CD4-positive, alpha-beta memory T cell (primary cell): Measurements from ENCODE around the gene UBE2I. TPM values are rescaled to one million over a fixed set of nuclear protein-coding genes. Genes with fewer than 3 reads are reported as not detected.

Experiments
- CTCF ChIA-PET: fragments of 350-600 bp; sonication (Branson Sonifier 250); formaldehyde crosslinking; loops from one replicate; lab custom pipeline; 2021; ENCODE audit warnings: inconsistent platforms; ENCODE audit not compliant: partially characterized antibody; lab: Charles Lee
- POLR2A ChIA-PET: fragments of 350-600 bp; sonication (Branson Sonifier 250); formaldehyde crosslinking; loops from one replicate; lab custom pipeline; 2021; ENCODE audit not compliant: partially characterized antibody; lab: Charles Lee
- DNase-seq, 5 donors: peaks; one replicate each; pipeline versions ENCODE4 v3.0.0 to v3.0.0-alpha.2; 2020 to 2022; ENCODE audit warnings: mixed read lengths in 1 of 5
- H3K27ac ChIP-seq: one replicate; pipeline ENCODE4 v1.7.0; 2013; ENCODE audit warnings: low read depth, low read length
- H3K27me3 ChIP-seq: 2 replicates; pipeline ENCODE4 v1.7.0; 2013; ENCODE audit warnings: mild to moderate bottlenecking, low read length, moderate library complexity; ENCODE audit not compliant: insufficient read depth
- H3K36me3 ChIP-seq: 2 replicates; pipeline ENCODE4 v1.7.0; 2013; ENCODE audit warnings: mild to moderate bottlenecking, low read length, moderate library complexity; ENCODE audit not compliant: insufficient read depth
- H3K4me1 ChIP-seq: 2 replicates; pipeline ENCODE4 v1.7.0; 2013; ENCODE audit warnings: mild to moderate bottlenecking, low read length, moderate library complexity; ENCODE audit not compliant: insufficient read depth
- H3K4me3 ChIP-seq, 2 donors: one replicate each; pipeline ENCODE4 v1.7.0; 2013; ENCODE audit warnings: low read length in 2 of 2, mild to moderate bottlenecking in 1 of 2
- H3K9me3 ChIP-seq, 2 donors: one replicate each; pipeline ENCODE4 v1.7.0; 2013; ENCODE audit warnings: low read length in 2 of 2, control low read depth in 1 of 2; ENCODE audit not compliant: control insufficient read depth in 1 of 2
- H3K27ac Mint-ChIP-seq, 7 donors: one replicate each; pipeline ENCODE4 v1.8.0; 2020 to 2021; ENCODE audit warnings: mixed read lengths in 7 of 7, mild to moderate bottlenecking in 6 of 7, inconsistent platforms in 3 of 7, moderate library complexity in 3 of 7
- H3K27me3 Mint-ChIP-seq, 2 donors: one replicate each; pipeline ENCODE4 v1.8.0; 2020 to 2021; ENCODE audit warnings: mixed read lengths in 2 of 2
- H3K36me3 Mint-ChIP-seq, 2 donors: one replicate each; pipeline ENCODE4 v1.8.0; 2020 to 2021; ENCODE audit warnings: mixed read lengths in 2 of 2, inconsistent platforms in 1 of 2, mild to moderate bottlenecking in 1 of 2
- H3K4me1 Mint-ChIP-seq, 4 donors: one replicate each; pipeline ENCODE4 v1.8.0; 2020 to 2021; ENCODE audit warnings: mixed read lengths in 4 of 4, mild to moderate bottlenecking in 1 of 4
- H3K4me3 Mint-ChIP-seq, 8 donors: one replicate each; pipeline ENCODE4 v1.8.0; 2020 to 2021; ENCODE audit warnings: mixed read lengths in 8 of 8, mild to moderate bottlenecking in 7 of 8, moderate library complexity in 6 of 8, inconsistent platforms in 3 of 8
- H3K9me3 Mint-ChIP-seq, 8 donors: one replicate each; pipeline ENCODE4 v1.8.0; 2020 to 2021; ENCODE audit warnings: mixed read lengths in 8 of 8, mild to moderate bottlenecking in 5 of 8, inconsistent platforms in 3 of 8, moderate library complexity in 1 of 8
- intact Hi-C: fragments of 100-400 bp; cut with micrococcal nuclease; formaldehyde crosslinking; loops from one replicate; pipeline ENCODE4 v1.15.1; 2023
- polyA plus RNA-seq, 2 donors: library from polyadenylated mRNA; unstranded; fragments of 300-500 nt; fragmentation: Illumina TruSeq; gene quantifications; one replicate each; pipeline ENCODE4 v1.2.3, GENCODE V29; 2021
- total RNA-seq, 2 experiments: library from RNA; stranded (reverse); gene quantifications; one replicate each; pipeline ENCODE4 v1.2.3, GENCODE V29; 2021

UBE2I gene
- total and polyA plus RNA-seq, 4 experiments from 2014 or later: 100 to 177 (median 138) TPM

DNA sequence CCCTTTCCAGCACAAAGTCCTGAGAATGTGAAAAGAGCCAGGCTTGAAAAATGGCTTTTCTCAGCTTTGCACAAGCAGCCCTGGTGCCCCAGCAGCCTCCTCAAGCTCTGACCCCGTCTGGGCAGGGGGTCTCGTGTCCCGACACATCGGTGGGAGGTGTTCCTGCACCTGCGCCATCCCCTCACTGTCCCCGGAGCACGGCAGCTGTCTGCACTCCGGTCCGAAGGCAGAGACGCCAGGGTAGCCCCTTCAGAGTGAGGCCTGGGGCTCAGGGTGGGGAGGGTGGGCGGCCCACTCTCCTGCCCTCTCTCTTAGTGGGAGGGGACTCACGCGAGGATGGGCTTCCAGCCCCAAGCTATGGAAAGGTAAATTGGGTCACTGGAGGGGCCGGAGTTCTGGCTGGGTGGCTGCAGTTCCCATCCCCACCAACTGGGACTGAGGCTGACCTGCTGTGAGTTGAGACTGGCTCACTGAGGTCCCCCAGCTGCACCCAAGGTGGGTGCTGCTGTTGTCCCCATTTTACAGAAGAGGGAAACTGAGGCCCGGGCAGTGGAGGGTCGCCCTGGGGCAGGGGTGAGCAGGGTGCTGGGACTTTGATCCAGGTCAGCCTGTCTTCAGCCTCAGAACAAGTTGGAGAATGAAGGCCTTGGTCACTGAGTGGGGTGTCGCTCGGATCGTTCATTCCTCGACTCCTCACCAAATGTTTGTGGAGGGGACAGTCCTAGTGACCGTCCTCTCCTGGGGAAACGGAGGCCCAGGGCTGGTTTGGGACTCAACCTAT, 21.7 kb downstream of the UBE2I start:
- peaks cover 0 to 1% (median 0%) of the 10 kb centered on the region in 8 donors for H3K9me3 Mint-ChIP-seq
- peaks cover 3 to 6% of the 10 kb centered on the region in 2 donors for H3K27me3 Mint-ChIP-seq
- H3K36me3 Mint-ChIP-seq: peaks cover 0 to 5% of the 10 kb centered on the region in 2 donors
- H3K4me1 Mint-ChIP-seq: peaks cover 10 to 26% (median 17%) of the 10 kb centered on the region in 4 donors
- ChIA-PET POLR2A (interaction anchor here (1.0 to 2.0 kb wide), 7 partner anchors 11 to 279 kb away, joined by 3 to 16 read pairs (median 4); partner anchors contain the start of genes GNPTG, TSR3, UBE2I and UQCC4), CTCF (interaction anchor here (0.8 kb wide), 1 partner anchor 29 kb away, joined by 3 read pairs; no protein-coding TSS in a partner anchor)
- Histone ChIP-seq H3K4me1 (peaks cover 33% of the 10 kb centered on the region), H3K27me3 (peaks cover 17% of the 10 kb centered on the region), H3K4me3 (peak overlapping the region in 1 of 2 donors; percentile 24), H3K36me3 (no peaks in the 10 kb centered on the region), H3K9me3 (no peaks in the 10 kb centered on the region), H3K27ac (no peak overlapping the region)
- intact Hi-C loops: no loop called here
- H3K4me3 Mint-ChIP-seq: peak overlapping the region; percentile 60 to 90 (median 82)
- no peak for DNase-seq
- peak overlapping the region; percentile 68 to 90 (median 78) for H3K27ac Mint-ChIP-seq

DNA sequence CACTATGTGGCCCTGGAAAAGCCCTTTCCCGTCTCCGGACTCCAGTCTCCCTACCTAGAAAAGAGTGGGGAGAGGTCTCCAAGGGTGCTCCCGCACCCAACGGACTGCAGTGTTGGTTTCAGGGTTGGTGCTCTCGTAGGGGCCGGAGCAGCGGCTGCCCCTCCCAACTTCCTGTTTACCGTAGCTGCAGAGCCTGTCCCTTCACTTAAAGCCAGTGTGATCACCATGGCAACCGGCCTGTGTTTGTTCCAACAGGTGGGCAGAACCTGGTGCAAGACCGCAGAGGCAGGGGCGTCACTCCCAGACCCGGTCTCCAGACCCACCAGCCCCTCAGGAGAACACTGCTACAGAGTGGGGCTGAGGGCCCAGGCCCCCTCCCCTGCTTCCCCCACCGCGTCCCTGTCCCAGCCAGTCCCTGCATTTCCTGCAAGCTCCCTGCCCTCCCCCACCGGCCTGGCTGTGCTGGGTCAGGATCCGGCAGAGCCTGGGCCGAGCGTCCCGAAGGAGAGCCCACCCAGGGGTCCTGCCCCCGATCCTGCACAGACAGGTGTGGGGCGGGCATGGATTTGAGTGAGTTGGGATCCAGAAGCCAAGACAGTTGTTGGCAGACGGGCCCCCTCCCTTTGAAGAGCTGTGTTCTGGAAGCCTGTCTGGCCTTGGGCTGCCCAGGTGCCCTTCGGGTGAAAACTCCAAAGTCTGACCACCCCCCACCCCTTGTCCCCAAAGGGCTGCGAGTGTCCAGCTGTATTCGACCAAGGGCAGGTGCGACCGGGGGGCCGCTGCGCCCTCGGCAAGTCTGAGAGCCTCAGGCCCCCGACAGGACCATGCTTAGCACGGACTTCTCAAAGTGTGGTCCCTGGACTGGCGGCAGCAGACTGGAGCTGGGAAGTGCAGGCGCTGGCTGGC, 22.5 kb downstream of the UBE2I start:
- H3K36me3 ChIP-seq: no peaks in the 10 kb centered on the region
- H3K27ac ChIP-seq: peak overlapping the region; percentile 24
- peak; percentile 43 to 77 (median 52) for DNase-seq
- ChIA-PET CTCF (interaction anchor here (0.6 to 1.6 kb wide), 3 partner anchors 11 to 185 kb away, joined by 3 to 7 read pairs (median 3); no protein-coding TSS in a partner anchor), POLR2A (interaction anchor here (0.8 to 2.0 kb wide), 8 partner anchors 8 to 1951 kb away, joined by 3 to 16 read pairs (median 5); partner anchors contain the start of genes UBE2I and UQCC4)
- H3K27ac Mint-ChIP-seq: peak overlapping the region; percentile 68 to 90 (median 78)
- H3K4me3 ChIP-seq: peak overlapping the region; percentile 15 to 24
- H3K4me1 ChIP-seq: peaks cover 33% of the 10 kb centered on the region
- H3K9me3 ChIP-seq: no peaks in the 10 kb centered on the region
- intact Hi-C loops: loop anchor here (1.0 kb wide), 1 partner anchor 8 kb away; no protein-coding TSS in a partner anchor
- peaks cover 3 to 6% of the 10 kb centered on the region in 2 donors for H3K27me3 Mint-ChIP-seq
- no peaks in the 10 kb centered on the region for H3K36me3 Mint-ChIP-seq
- peak overlapping the region; percentile 74 to 90 (median 82) for H3K4me3 Mint-ChIP-seq
- H3K9me3 Mint-ChIP-seq: peaks cover 0 to 1% (median 0%) of the 10 kb centered on the region in 8 donors
- H3K27me3 ChIP-seq: peaks cover 17% of the 10 kb centered on the region
- H3K4me1 Mint-ChIP-seq: peaks cover 7 to 26% (median 16%) of the 10 kb centered on the region in 4 donors

DNA sequence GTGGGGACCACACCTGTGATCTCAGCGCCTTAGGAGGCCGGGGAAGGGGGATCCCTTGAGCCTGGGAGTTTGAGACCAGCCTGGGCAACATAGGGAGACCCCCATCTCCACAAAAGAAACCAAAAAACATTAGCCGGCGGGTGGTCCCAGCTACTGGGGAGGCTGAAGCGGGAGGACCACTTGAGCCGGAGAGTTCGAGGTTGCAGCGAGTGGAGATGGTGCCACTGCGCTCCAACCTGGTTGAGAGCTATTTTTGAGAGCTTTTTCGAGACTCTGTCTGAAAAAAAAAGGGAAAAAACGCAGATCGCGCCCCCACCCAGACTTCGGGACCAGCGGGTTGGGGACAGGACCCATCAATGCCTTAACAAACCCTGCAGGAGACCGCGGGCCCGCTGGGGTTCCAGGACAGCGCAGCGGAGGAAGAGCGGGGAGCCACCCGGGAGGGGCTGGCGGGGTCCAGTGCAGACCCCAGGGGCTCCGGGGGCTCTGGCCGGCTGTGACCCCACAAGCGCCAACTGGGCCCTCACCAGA, 23.2 kb downstream of the UBE2I start:
- Mint-ChIP-seq H3K4me1 (peaks cover 7 to 26% (median 16%) of the 10 kb centered on the region in 4 donors), H3K9me3 (peaks cover 0 to 1% (median 0%) of the 10 kb centered on the region in 8 donors), H3K4me3 (peak overlapping the region; percentile 74 to 90 (median 82)), H3K27me3 (peaks cover 3 to 6% of the 10 kb centered on the region in 2 donors), H3K36me3 (no peaks in the 10 kb centered on the region), H3K27ac (peak overlapping the region in 6 of 7 donors; percentile 19 to 72 (median 60))
- ChIA-PET POLR2A (interaction anchor here (0.8 to 2.0 kb wide), 7 partner anchors 9 to 1950 kb away, joined by 3 to 16 read pairs (median 6); partner anchors contain the start of genes UBE2I and UQCC4), CTCF (interaction anchor here (0.6 to 1.6 kb wide), 3 partner anchors 10 to 184 kb away, joined by 3 to 7 read pairs (median 3); no protein-coding TSS in a partner anchor)
- Histone ChIP-seq H3K36me3 (no peaks in the 10 kb centered on the region), H3K9me3 (no peaks in the 10 kb centered on the region), H3K4me1 (peaks cover 33% of the 10 kb centered on the region), H3K4me3 (peak overlapping the region in 1 of 2 donors; percentile 24), H3K27me3 (peaks cover 17% of the 10 kb centered on the region), H3K27ac (no peak overlapping the region)
- intact Hi-C loops: loop anchor here (1.0 kb wide), 2 partner anchors 8 to 11 kb away; no protein-coding TSS in a partner anchor
- peak in 1 of 5 donors; percentile 29 for DNase-seq

DNA sequence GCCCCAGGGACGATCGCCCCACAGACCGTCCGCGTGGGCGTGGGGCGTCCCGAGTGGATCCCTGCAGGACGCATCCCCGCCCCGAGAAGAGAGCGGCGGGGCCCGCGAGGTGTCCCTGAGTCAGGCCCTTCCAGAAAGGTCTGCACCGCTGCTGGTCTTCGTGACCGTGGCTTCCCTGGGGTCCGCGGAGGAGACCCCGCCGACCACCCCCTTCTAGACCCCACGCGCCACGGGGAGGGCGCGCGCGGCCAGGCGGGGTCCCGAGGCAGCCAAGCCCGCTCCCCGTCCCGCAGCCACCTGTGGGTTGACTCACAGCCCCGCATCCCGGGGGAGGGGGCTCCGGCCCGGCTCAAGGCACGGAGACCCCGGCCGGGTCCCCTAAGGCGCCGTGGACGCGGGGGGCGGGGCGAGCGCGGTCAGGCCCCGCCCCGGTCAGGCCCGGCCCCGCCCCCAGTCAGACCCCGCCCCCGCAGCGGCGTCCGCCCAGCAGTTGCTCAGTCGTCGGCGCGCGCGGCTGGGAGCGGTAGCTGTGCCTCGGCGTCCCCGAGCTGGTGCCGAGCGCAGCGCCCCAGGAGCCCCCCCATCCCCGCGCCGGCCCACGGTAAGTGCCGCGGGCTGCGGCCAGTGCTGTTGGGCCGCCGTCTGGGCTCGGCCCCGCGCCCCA, 23.8 kb downstream of the UBE2I start, which contains the start of gene BAIAP3:
TSS of gene BAIAP3 (plus strand) at position 497 of the 664 bp plus-strand sequence. CDS start 4,905 bp downstream, outside the sequence.
- H3K27ac ChIP-seq: no peak within 1 kb of the TSS
- intact Hi-C loops: loop anchor here (1.0 kb wide), 1 partner anchor 10 kb away; no protein-coding TSS in a partner anchor
- ChIA-PET CTCF (interaction anchor here (0.6 to 1.6 kb wide), 2 partner anchors 9 to 47 kb away, joined by 3 to 7 read pairs; no protein-coding TSS in a partner anchor), POLR2A (interaction anchor here (0.8 to 2.0 kb wide), 3 partner anchors 9 to 24 kb away, joined by 3 to 16 read pairs (median 6); partner anchors contain the start of gene UBE2I)
- Mint-ChIP-seq H3K4me3 (peak within 1 kb of the TSS; percentile 74 to 90 (median 82)), H3K36me3 (no peaks in the 10 kb centered on the region), H3K27me3 (peaks cover 3 to 6% of the 10 kb centered on the region in 2 donors), H3K27ac (peak within 1 kb of the TSS in 6 of 7 donors; percentile 19 to 72 (median 60)), H3K4me1 (peaks cover 7 to 26% (median 16%) of the 10 kb centered on the region in 4 donors), H3K9me3 (peaks cover 0 to 1% (median 0%) of the 10 kb centered on the region in 8 donors)
- H3K4me3 ChIP-seq: peak within 1 kb of the TSS in 1 of 2 donors; percentile 24
- peak in 4 of 5 donors; percentile 39 to 50 (median 42) for DNase-seq
- no peaks in the 10 kb centered on the region for H3K9me3 ChIP-seq
- peaks cover 17% of the 10 kb centered on the region for H3K27me3 ChIP-seq
- H3K4me1 ChIP-seq: peaks cover 33% of the 10 kb centered on the region
- H3K36me3 ChIP-seq: no peaks in the 10 kb centered on the region

DNA sequence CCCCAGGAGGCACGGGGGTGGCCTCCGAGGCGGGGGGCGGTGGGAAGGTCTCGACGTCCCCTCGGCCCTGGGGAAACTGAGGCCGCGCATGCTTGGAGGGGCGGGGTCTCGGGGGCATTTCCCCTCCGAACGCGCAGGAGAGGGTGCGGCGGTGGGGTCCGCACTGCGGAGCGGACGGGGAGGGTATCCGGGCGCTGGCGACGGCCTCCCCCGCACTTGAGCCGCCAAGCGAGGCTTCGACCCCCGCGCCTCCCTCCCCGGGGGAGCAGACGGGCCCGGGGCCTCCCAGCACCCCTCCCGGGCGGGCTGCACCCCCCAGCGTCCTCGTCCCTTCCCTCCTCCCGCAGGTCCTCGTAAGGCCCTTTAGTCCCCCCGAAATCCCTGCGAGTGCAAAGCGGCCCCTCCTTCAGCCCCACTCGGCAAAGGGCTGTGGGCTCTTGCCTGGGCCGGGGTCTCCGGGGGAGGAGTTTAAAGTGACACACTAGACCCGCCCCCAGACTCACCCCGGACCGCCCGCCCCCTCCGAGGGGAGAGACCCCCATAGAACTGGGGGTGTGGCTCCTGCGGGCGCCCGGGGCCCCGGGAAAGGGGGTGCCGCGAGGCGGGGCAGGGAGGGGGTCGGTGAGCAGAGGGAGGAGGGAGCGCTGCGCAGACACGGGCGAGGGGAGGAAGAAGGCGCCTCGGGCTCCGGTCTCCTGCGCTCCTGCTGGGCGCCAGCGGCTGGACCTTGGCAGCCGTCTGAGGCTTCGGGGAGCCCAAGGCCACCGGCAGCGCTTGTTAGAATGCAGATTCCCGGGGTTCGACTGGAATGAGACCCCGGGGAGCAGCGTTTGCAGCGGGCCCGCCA, 24.6 kb downstream of the UBE2I start:
- Histone ChIP-seq H3K4me1 (peaks cover 33% of the 10 kb centered on the region), H3K27me3 (peaks cover 17% of the 10 kb centered on the region), H3K4me3 (no peak overlapping the region), H3K36me3 (no peaks in the 10 kb centered on the region), H3K27ac (no peak overlapping the region), H3K9me3 (no peaks in the 10 kb centered on the region)
- intact Hi-C loops: loop anchor here (1.0 kb wide), 1 partner anchor 9 kb away; no protein-coding TSS in a partner anchor
- Mint-ChIP-seq H3K4me1 (peaks cover 7 to 26% (median 16%) of the 10 kb centered on the region in 4 donors), H3K36me3 (no peaks in the 10 kb centered on the region), H3K27me3 (peaks cover 3 to 6% of the 10 kb centered on the region in 2 donors), H3K9me3 (peaks cover 0 to 1% (median 0%) of the 10 kb centered on the region in 8 donors), H3K27ac (no peak overlapping the region), H3K4me3 (peak overlapping the region in 2 of 8 donors; percentile 17 to 67)
- ChIA-PET POLR2A (interaction anchor here (0.8 to 1.5 kb wide), 2 partner anchors 8 to 9 kb away, joined by 3 to 4 read pairs; no protein-coding TSS in a partner anchor), CTCF (no interaction called here)
- DNase-seq: no peak
